CD4-positive, alpha-beta T cell (primary cell): ENCODE measurements around the gene SREK1IP1. TPM values are rescaled to one million over a fixed set of nuclear protein-coding genes. Genes with fewer than 3 reads are reported as not detected.
"Not testable (repeated sequence)": the region's sequence is repeated elsewhere in the genome, so short reads cannot be mapped to it uniquely, and the experiment has no call there.

Experiments
- ATAC-seq: fragments of 200-7000 bp; cut with Tn5 transposase; one replicate; pipeline ENCODE4 v1.10.0; 2022; ENCODE audit warnings: mild to moderate bottlenecking; ENCODE audit not compliant: poor library complexity
- CTCF ChIA-PET: fragments of 350-600 bp; sonication (Branson Sonifier 250); formaldehyde crosslinking; loops from one replicate; lab custom pipeline; 2021; ENCODE audit warnings: antibody characterized with exemption, inconsistent platforms; lab: Charles Lee
- POLR2A ChIA-PET: fragments of 350-600 bp; sonication (Branson Sonifier 250); formaldehyde crosslinking; loops from one replicate; lab custom pipeline; 2021; ENCODE audit warnings: antibody characterized with exemption, inconsistent platforms; lab: Charles Lee
- DNase-seq, 14 experiments: peaks; one replicate each; pipeline ENCODE4 v3.0.0-alpha.2; 2013 to 2020; ENCODE audit warnings: mixed read lengths in 2 of 14
- H3K27ac ChIP-seq, 2 donors: one replicate each; pipeline versions ENCODE4 v1.5.1 to v1.7.0; 2013; ENCODE audit warnings: low read length in 2 of 2, low read depth in 1 of 2, mild to moderate bottlenecking in 1 of 2
- H3K27me3 ChIP-seq, 2 experiments: 1 replicate in 1 of 2; 2 replicates in 1 of 2; pipeline versions ENCODE4 v1.6.1 to v1.7.0; 2013; ENCODE audit warnings: low read length in 2 of 2, control low read depth in 1 of 2, mild to moderate bottlenecking in 1 of 2, moderate library complexity in 1 of 2; ENCODE audit not compliant: insufficient read depth in 2 of 2, control insufficient read depth in 1 of 2
- H3K36me3 ChIP-seq: one replicate; pipeline ENCODE4 v1.6.1; 2013; ENCODE audit warnings: low read length, control low read depth; ENCODE audit not compliant: insufficient read depth
- H3K4me1 ChIP-seq: one replicate; pipeline ENCODE4 v1.6.1; 2013; ENCODE audit warnings: low read length, control low read depth; ENCODE audit not compliant: insufficient read depth
- H3K4me3 ChIP-seq: one replicate; pipeline ENCODE4 v1.5.1; 2013; ENCODE audit warnings: mild to moderate bottlenecking, low read length, moderate library complexity
- H3K9me3 ChIP-seq, 2 experiments: 1 replicate in 1 of 2; 2 replicates in 1 of 2; pipeline versions ENCODE4 v1.6.1 to v1.7.0; 2013; ENCODE audit warnings: low read length in 2 of 2, mild to moderate bottlenecking in 2 of 2, control low read depth in 1 of 2, moderate library complexity in 1 of 2; ENCODE audit not compliant: control insufficient read depth in 1 of 2, insufficient read depth in 1 of 2
- H3K27ac Mint-ChIP-seq: one replicate; pipeline ENCODE4 v1.8.0; 2020; ENCODE audit warnings: mixed read lengths
- H3K27me3 Mint-ChIP-seq: one replicate; pipeline ENCODE4 v1.8.0; 2021; ENCODE audit warnings: mixed read lengths
- H3K36me3 Mint-ChIP-seq: one replicate; pipeline ENCODE4 v1.8.0; 2021; ENCODE audit warnings: low read depth, mixed read lengths
- H3K4me1 Mint-ChIP-seq: one replicate; pipeline ENCODE4 v1.8.0; 2021; ENCODE audit warnings: low read depth, mixed read lengths
- H3K4me3 Mint-ChIP-seq: one replicate; pipeline ENCODE4 v1.8.0; 2020; ENCODE audit warnings: mild to moderate bottlenecking, mixed read lengths
- H3K9me3 Mint-ChIP-seq: one replicate; pipeline ENCODE4 v1.8.0; 2020; ENCODE audit warnings: mixed read lengths
- CTCF ChIP-seq: fragments of 200-600 bp; IDR thresholded peaks from one replicate; pipeline ENCODE4 v1.8.0; 2022; ENCODE audit warnings: antibody characterized with exemption, mild to moderate bottlenecking
- intact Hi-C, 2 experiments: fragments of 100-400 bp; cut with DNase I in 1 of 2; cut with micrococcal nuclease in 1 of 2; formaldehyde crosslinking; loops; one replicate each; pipeline versions ENCODE4 v1.15.1 to v1.9.0; 2023 to 2025; cut with DNase I, micrococcal nuclease
- total RNA-seq, 174 experiments: library from RNA in 2 of 174; stranded (reverse) in 2 of 174; gene quantifications; one replicate each; pipeline ENCODE4 v1.2.3 and lab custom pipeline; 2021 to 2026

The SREK1IP1 gene
- total RNA-seq, 2 experiments from 2014 or later: 18.4 to 21.4 TPM

GRCh38 chr5:64742411-64742810 lies 26.1 kb downstream of the SREK1IP1 start:
- no peak for DNase-seq
- H3K36me3 ChIP-seq: peaks cover 27% of the 10 kb centered on the region

GRCh38 chr5:64727150-64727549 lies 41.3 kb downstream of the SREK1IP1 start:
- H3K4me1 Mint-ChIP-seq: peaks cover 4% of the 10 kb centered on the region
- ChIA-PET CTCF (no interaction called here), POLR2A (no interaction called here)
- H3K36me3 Mint-ChIP-seq: peaks cover 69% of the 10 kb centered on the region
- H3K27ac Mint-ChIP-seq: no peak overlapping the region
- no peaks in the 10 kb centered on the region for H3K9me3 ChIP-seq
- no peak overlapping the region for H3K4me3 Mint-ChIP-seq
- no peaks in the 10 kb centered on the region for H3K27me3 Mint-ChIP-seq
- H3K9me3 Mint-ChIP-seq: no peaks in the 10 kb centered on the region
- H3K36me3 ChIP-seq: peaks cover 24% of the 10 kb centered on the region
- no peak for TF ChIP-seq CTCF
- intact Hi-C loops: no loop called here
- H3K4me3 ChIP-seq: no peak overlapping the region
- H3K4me1 ChIP-seq: no peaks in the 10 kb centered on the region
- H3K27ac ChIP-seq: no peak overlapping the region
- no peaks in the 10 kb centered on the region for H3K27me3 ChIP-seq
- DNase-seq: no peak
- no peak for ATAC-seq

More at GRCh38 chr5:64742411-64742810, 26.1 kb downstream of the SREK1IP1 start:
- peaks cover 19% of the 10 kb centered on the region for H3K4me1 Mint-ChIP-seq
- no peak overlapping the region for H3K4me3 Mint-ChIP-seq
- Histone ChIP-seq H3K4me1 (no peaks in the 10 kb centered on the region), H3K27me3 (no peaks in the 10 kb centered on the region), H3K9me3 (no peaks in the 10 kb centered on the region), H3K27ac (no peak overlapping the region), H3K4me3 (no peak overlapping the region)
- no peaks in the 10 kb centered on the region for H3K9me3 Mint-ChIP-seq
- no peak overlapping the region for H3K27ac Mint-ChIP-seq
- H3K36me3 Mint-ChIP-seq: peaks cover 58% of the 10 kb centered on the region
- no peak for ATAC-seq
- no peaks in the 10 kb centered on the region for H3K27me3 Mint-ChIP-seq
- ChIA-PET POLR2A (no interaction called here), CTCF (interaction anchor here (0.6 kb wide), 1 partner anchor 744 kb away, joined by 3 read pairs; no protein-coding TSS in a partner anchor)
- intact Hi-C loops: no loop called here
- TF ChIP-seq CTCF: no peak

GRCh38 chr5:64722588-64722987 lies 45.9 kb downstream of the SREK1IP1 start:
- H3K36me3 ChIP-seq: peaks cover 17% of the 10 kb centered on the region
- H3K4me1 ChIP-seq: no peaks in the 10 kb centered on the region
- no peak overlapping the region for H3K4me3 Mint-ChIP-seq
- intact Hi-C loops: no loop called here
- H3K27me3 ChIP-seq: no peaks in the 10 kb centered on the region
- H3K9me3 Mint-ChIP-seq: no peaks in the 10 kb centered on the region
- TF ChIP-seq CTCF: no peak
- ChIA-PET CTCF (no interaction called here), POLR2A (no interaction called here)
- no peak overlapping the region for H3K27ac ChIP-seq
- no peak overlapping the region for H3K4me3 ChIP-seq
- peaks cover 51% of the 10 kb centered on the region for H3K36me3 Mint-ChIP-seq
- no peak for DNase-seq
- H3K27me3 Mint-ChIP-seq: no peaks in the 10 kb centered on the region
- no peak overlapping the region for H3K27ac Mint-ChIP-seq
- ATAC-seq: no peak
- H3K4me1 Mint-ChIP-seq: no peaks in the 10 kb centered on the region
- H3K9me3 ChIP-seq: no peaks in the 10 kb centered on the region

GRCh38 chr5:64714495-64714894 lies 54.0 kb downstream of the SREK1IP1 start:
- H3K4me1 ChIP-seq, H3K4me3 ChIP-seq, H3K9me3 ChIP-seq, H3K27me3 ChIP-seq, DNase-seq, H3K9me3 Mint-ChIP-seq, ATAC-seq, H3K27ac Mint-ChIP-seq, H3K36me3 ChIP-seq, H3K36me3 Mint-ChIP-seq, H3K27me3 Mint-ChIP-seq, intact Hi-C loops, H3K4me3 Mint-ChIP-seq, H3K4me1 Mint-ChIP-seq, H3K27ac ChIP-seq, CTCF ChIA-PET, POLR2A ChIA-PET: not testable (repeated sequence)
